HG03342 (cell line): ENCODE data around the gene NRG3.

Experiments used
- ATAC-seq: cut with Tn5 transposase; IDR thresholded peaks from one replicate; pipeline ENCODE4 v1.9.1; 2021; ENCODE audit warnings: mild to moderate bottlenecking, moderate library complexity; ENCODE audit not compliant: unreplicated experiment

NRG3 gene

GRCh38 chr10:82452676-82453075 lies 577.7 kb downstream of the NRG3 start:
- no peak for ATAC-seq

- ATAC-seq = no peak
These were observed 578.8 kb downstream of the NRG3 start for GRCh38 chr10:82453678-82454293.

- no peak for ATAC-seq
These were observed 588.0 kb downstream of the NRG3 start for GRCh38 chr10:82462910-82463551.

- no peak for ATAC-seq
These were observed 588.6 kb downstream of the NRG3 start for GRCh38 chr10:82463614-82464013.

- ATAC-seq = no peak
These were observed 589.3 kb downstream of the NRG3 start for GRCh38 chr10:82464191-82464818.

- ATAC-seq = no peak
These were observed 590.0 kb downstream of the NRG3 start for GRCh38 chr10:82464966-82465365.

- no peak for ATAC-seq
These were observed 593.5 kb downstream of the NRG3 start for GRCh38 chr10:82468453-82468852.

GRCh38 chr10:82472406-82473335 lies 597.7 kb downstream of the NRG3 start:
- no peak for ATAC-seq

- ATAC-seq = no peak
These were observed 602.8 kb downstream of the NRG3 start for GRCh38 chr10:82477776-82478175.

GRCh38 chr10:82492647-82493046 lies 617.7 kb downstream of the NRG3 start:
- no peak for ATAC-seq

GRCh38 chr10:82496114-82496513 lies 621.1 kb downstream of the NRG3 start:
- no peak for ATAC-seq

- ATAC-seq = no peak
These were observed 622.4 kb downstream of the NRG3 start for GRCh38 chr10:82497439-82497838.

- no peak for ATAC-seq
These were observed 624.0 kb downstream of the NRG3 start for GRCh38 chr10:82498976-82499375.

- no peak for ATAC-seq
These were observed 630.0 kb downstream of the NRG3 start for GRCh38 chr10:82505009-82505408.

- ATAC-seq = no peak
These were observed 631.8 kb downstream of the NRG3 start for GRCh38 chr10:82506680-82507376.

- no peak for ATAC-seq
These were observed 640.3 kb downstream of the NRG3 start for GRCh38 chr10:82515256-82515655.

GRCh38 chr10:82529062-82529461 lies 654.1 kb downstream of the NRG3 start:
- no peak for ATAC-seq

- ATAC-seq = no peak
These were observed 660.5 kb downstream of the NRG3 start for GRCh38 chr10:82535457-82535856.

GRCh38 chr10:82536668-82537067 lies 661.7 kb downstream of the NRG3 start:
- ATAC-seq = no peak

- no peak for ATAC-seq
These were observed 663.3 kb downstream of the NRG3 start for GRCh38 chr10:82538272-82538671.

GRCh38 chr10:82543631-82544030 lies 668.6 kb downstream of the NRG3 start:
- no peak for ATAC-seq
